T follicular helper cell (primary cell): ENCODE measurements around the gene ZBTB38.

Experiments used
- DNase-seq: peaks from one replicate; pipeline ENCODE4 v3.0.0-alpha.2; 2020; ENCODE audit warnings: low read depth

ZBTB38 gene

DNA sequence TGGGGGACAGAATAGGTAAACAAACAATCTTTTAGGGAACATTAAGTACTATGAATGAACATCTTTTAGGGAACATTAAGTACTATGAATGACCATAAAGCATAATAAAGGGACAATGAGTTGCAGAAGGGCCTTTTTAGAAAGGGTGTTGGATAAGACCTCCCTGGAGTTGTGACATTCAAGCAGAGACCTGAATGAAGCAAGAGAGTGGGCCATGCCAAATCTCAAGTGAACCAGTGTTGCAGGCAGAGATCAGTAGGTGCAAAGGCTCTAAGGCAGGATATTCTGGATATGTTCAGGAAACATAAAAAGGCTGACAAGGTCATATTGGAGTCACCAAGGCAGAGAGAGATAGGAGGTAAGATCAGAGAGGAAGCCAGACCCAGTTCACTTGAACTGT lies 29.4 kb upstream of the ZBTB38 start:
- no peak for DNase-seq

GRCh38 chr3:141341536-141341935 lies 26.8 kb upstream of the ZBTB38 start:
- DNase-seq: no peak

DNA sequence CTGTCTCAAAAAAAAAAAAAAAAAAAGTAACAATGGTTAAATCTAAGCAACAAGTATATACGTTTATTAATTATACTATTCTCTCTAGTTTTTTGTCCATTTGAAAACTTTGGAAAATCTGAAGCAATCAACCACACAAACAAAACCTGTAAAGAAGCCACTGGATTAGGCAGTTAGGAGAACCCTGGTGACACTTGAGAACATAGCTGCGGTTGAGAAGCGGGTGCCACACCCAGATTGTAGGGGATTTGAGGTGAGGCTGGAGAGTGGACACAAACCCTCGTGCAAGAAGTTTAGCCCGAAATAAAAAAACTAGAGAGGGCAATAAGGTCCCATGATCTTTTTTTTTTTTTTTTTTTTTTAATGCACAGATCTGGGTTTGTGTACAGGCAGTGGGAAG lies 25.9 kb upstream of the ZBTB38 start:
- no peak for DNase-seq

GRCh38 chr3:141343077-141343476 lies 25.2 kb upstream of the ZBTB38 start:
- DNase-seq: no peak

- DNase-seq: no peak
Measured at GRCh38 chr3:141343865-141344271, 24.4 kb upstream of the ZBTB38 start.

GRCh38 chr3:141345528-141345927 lies 22.8 kb upstream of the ZBTB38 start:
- no peak for DNase-seq

DNA sequence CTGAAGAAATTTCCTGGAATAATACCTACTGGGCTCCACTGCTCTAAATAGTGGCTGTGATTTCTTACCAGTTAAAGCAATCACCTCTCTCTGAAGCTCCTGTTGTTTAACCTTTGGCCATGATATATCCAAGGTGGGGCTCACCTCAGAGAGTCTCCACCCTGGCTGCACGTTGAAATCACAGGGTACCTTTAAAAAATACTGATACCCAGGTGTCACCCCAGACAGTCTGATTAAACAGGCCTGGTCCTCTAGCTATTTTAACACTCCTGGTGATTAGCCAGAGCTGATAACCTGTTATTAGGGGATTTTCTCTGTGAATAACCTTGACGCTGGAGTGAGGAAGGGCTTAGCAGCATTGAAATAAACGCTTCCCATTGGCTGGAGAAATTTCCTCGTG lies 22.3 kb upstream of the ZBTB38 start:
- no peak for DNase-seq

DNA sequence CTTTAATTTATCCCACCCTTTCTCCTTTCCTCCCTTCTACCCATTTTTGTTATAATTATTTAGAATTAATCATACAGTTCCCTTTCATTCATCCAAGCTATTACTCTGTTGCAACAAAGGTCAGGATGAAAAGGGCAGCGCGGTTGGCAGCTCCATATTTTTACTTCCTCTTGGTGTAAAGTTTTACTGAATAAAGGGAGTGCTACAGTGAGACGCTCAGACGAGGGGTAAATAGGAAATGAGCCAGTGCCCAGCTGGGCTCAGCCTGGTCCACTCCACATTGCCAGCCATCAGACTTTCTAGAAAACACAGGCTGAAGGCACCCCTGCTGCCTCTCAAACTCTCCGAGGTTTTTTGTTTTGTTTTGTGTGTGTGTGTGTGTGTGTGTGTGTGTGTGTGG lies 21.9 kb upstream of the ZBTB38 start:
- DNase-seq: no peak

GRCh38 chr3:141346839-141347238 lies 21.5 kb upstream of the ZBTB38 start:
- DNase-seq: no peak

DNA sequence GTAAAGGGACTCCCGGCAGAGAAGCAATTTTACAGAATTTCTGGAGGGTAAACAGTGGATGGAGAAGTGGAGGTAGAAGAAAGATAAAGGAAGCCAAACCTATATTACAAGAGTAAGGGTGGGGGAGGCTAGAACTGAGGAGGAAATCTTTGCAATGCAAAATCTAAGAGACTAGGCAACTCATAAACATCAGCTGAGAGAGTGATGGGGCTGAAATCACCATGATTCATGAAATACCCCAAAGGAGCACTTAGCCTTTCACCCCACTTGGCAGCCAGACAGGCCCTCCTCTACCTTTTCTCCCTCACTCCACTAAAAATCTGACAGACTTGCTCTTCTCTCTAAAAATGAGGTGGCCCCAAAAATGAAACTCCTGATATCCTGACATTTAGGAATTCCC lies 19.5 kb upstream of the ZBTB38 start:
- no peak for DNase-seq

DNA sequence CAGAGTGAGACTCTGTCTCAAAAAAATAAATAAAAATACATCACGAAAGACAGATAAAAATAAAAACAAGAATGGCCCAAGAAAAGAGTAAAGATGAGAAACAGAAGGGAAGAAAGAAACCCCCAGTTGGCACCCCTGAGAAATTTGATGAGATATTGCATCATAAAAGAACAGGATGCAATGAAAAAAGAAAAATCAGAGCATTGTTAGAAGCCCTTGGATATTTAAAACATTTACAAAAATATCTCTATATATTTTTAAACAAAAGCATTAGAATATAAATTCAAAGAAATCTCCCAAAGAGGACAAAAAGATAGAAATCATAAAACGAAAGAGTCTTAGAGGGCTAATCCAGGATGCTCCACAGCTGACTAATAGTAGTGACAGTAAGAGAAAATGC lies 18.6 kb upstream of the ZBTB38 start:
- no peak for DNase-seq

DNA sequence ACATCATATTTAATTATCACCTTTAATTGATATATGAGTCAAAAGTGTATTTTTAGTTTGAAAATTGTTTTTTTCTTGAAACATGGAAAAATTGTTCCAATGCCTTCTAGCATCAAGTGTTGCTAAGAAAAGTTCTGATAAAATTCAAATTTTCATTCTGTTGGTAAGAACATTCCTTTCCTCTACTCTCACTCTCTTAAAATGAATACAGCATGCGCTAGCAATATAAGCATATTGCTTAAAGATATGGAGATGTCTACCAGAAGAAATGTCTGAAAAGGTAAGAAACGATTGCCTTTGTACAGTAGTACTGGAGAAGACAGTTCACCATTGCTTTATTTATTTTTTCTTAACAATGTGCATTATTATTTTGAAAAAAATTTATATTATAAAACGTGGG lies 17.6 kb upstream of the ZBTB38 start:
- DNase-seq: no peak

GRCh38 chr3:141352262-141352984 lies 15.9 kb upstream of the ZBTB38 start:
- DNase-seq: no peak

- no peak for DNase-seq
Measured at GRCh38 chr3:141353652-141354495, 14.4 kb upstream of the ZBTB38 start.

- no peak for DNase-seq
Measured at GRCh38 chr3:141354517-141354916, 13.8 kb upstream of the ZBTB38 start.

DNA sequence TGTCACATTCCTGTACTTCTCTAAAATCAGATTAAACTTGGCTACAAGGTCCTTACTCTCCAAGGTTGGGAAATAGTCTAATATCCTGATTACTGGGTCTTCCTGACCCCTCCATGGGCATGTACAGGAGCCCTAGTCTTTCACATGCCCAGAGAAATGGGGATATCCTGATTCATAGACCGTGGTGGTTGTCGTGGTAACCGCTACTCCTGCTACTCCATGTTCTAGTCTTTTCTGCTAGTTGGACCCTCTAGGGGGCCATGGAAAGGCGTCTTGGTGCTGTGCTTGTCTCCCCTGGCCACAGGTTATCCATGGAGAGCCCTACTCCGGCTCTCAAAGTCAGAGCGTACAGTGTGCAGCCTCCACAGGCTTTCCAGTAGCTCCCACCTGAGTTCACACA lies 13.1 kb upstream of the ZBTB38 start:
- no peak for DNase-seq

DNA sequence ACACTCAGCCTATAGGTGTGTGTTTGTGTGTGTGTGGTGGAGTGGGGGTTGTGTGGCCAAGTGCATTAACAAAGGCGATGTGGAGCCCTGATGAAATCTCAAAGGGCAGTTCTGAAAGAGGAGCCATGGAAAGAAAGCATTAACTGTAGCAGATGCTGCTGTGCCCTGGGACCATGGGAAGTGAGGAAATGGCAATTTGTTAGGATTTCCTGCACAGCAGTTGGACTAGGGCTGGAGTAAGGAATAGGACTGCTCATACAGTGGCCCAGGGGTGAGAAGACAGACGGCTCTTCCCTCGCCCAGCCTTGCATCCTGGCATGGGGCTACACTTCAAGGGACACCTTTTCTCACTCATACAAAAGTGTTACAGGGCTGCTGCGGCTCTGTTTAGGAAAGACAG lies 12.3 kb upstream of the ZBTB38 start:
- no peak for DNase-seq

- no peak for DNase-seq
Measured at GRCh38 chr3:141360888-141361598, 7.3 kb upstream of the ZBTB38 start.

GRCh38 chr3:141362736-141363135 lies 5.6 kb upstream of the ZBTB38 start:
- no peak for DNase-seq

GRCh38 chr3:141365201-141365600 lies 3.1 kb upstream of the ZBTB38 start:
- no peak for DNase-seq

GRCh38 chr3:141366285-141367037 lies 1.8 kb upstream of the ZBTB38 start:
- no peak for DNase-seq
